GM19099 (cell line): ENCODE results near the gene ADCY5.

Experiments used
- POLR2A ChIP-seq: IDR thresholded peaks from 3 replicates; pipeline ENCODE4 v1.6.1; 2011; ENCODE audit warnings: low read depth; ENCODE audit not compliant: insufficient read length; ENCODE audit errors: extremely low read depth

ADCY5 gene

DNA sequence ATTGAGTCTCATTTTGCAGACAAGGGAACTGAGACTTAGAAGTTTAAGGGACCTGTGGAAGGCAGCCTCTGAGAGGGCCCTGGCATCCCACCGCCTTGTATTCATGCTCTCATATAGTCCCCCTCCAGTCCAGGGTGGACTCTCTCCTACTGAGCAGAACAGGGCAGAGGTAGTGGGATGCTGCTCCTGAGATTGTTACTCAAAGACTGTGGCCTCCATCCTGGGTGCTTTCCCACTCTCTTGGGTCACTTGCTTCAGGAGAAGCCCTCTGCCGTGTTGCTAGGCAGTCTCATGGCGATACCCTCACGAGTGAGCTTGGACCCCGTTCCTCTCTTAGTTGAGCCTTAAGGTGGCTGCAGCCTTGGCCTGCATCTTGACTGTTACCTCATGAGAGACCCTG is 22.2 kb upstream of the ADCY5 start:
- no peak for TF ChIP-seq POLR2A

DNA sequence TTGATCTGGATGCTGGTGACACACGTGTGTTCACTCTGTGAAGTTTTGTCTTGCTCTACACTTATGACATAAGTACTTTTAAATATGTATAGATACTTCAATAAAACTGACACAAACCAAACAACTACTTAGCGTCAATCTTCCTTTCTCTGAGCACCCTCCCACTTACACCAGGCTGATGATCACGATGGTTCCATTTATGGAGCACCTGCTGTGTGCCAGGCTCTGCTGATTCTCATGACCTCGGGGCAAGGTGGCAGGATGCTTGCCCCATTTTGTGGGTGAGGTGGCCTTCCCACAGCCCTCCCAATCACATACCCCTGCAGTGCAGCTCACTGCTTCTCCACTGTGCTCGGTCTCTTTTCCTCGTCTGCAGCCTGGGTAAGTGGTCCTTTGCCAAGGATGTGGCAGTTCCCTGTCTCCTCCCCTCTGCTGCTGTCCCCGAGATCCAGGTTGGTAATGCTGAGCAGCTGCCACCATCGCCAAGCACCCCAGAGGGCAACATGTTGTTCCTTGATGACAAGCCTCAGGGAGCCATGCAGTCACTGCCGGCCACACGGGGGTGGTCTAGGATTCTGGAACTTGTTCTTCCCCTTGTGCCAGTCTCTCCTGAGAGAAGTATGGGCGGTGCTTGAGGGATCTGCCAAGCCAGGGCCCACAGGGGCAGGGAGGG is 20.6 kb upstream of the ADCY5 start:
- TF ChIP-seq POLR2A, result no peak

DNA sequence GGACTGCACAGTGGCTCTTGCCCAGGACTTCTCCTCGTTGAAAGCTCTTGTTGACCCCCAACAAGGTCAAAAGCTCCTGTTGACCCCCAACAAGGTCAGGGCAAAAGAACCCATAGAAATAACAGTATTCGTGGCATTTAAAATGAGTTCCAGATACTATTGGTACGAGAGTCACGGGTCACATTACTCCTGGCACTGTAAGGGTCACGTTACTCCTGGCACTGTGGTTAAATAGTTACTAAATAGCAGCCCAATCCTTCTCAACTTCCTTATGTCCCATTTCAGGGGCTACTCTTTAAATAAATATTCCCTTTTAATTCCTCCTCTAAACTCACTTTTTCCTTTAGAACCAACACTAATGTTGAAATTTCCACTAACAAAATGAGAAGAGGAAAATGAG is 18.2 kb upstream of the ADCY5 start:
- no peak for TF ChIP-seq POLR2A

DNA sequence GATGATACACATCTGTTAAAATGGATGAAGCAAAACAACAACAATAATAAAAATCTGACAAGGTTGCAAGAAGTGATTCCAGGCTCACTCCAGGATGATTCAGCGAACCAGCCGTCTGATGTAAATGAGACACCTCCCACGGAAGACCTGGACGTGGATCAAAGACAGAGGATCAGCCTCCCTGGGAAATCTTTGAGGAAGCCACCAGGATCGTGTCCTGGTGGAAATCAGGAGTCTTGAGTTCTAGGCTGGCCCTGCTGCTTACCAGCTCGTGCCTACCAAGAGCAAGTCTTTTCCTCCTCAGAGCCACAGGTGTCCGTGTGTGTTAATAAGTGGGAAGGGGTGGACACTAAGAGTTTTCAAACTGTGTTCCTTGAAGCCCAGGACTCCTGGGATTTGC is 15.3 kb upstream of the ADCY5 start:
- TF ChIP-seq POLR2A, result no peak

DNA sequence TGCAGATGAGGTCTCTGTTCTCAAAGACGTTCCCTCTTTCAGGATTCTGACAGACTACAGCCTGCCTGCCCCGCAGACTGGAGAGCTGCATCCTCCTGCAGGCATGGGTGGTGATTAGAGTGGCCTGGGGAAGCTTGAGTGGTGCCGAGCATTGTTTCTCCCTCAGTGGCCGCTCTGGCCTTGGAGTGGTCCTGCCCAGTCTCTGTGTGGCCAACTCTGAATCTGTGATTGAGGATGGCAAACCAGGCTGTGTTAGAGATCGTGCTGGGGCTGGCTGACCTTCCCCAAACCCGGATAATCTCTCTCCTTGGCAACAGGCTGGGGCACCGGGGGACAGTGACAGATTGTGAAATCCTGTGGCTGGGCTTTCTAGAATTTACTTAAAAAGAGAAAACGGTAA is 11.0 kb upstream of the ADCY5 start:
- TF ChIP-seq POLR2A, result no peak

DNA sequence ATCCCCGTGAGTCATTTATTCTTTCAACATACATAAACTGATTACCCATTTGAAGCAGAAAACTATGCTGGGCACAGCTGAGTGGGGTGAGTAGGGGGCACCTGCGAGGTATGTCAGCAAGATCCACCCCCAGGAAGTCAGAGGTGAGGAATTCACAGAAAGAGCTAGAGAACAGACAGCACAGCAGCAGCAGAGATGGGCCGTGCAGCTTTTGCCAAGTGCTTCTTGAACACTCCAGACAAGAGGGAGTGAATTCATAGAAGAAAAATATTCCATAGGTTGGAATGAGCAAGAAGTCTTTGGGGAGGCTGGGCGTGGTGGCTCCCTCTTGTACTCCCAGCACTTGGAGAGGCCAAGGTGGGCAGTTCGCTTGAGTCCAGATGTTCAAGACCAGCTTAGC is 9.4 kb upstream of the ADCY5 start:
- no peak for TF ChIP-seq POLR2A

DNA sequence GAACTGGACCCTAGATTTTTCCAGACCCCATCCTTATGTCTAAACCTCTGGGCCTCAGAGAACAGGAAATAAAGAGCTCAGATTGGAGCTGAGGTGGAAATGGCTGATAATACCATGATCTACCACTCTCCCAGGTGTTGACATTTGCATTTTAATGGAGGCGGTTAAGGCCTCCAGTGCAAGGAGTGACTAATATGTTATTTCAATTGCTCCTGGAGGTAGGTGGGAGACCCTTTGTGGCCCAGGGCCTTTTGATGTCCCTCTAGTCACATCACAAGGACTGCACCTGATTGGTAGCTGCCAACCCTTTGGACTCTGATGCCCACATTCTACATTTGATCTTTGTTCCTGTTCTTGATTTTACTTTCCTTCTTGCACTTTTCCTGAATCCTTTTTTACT is 9.0 kb upstream of the ADCY5 start:
- no peak for TF ChIP-seq POLR2A

DNA sequence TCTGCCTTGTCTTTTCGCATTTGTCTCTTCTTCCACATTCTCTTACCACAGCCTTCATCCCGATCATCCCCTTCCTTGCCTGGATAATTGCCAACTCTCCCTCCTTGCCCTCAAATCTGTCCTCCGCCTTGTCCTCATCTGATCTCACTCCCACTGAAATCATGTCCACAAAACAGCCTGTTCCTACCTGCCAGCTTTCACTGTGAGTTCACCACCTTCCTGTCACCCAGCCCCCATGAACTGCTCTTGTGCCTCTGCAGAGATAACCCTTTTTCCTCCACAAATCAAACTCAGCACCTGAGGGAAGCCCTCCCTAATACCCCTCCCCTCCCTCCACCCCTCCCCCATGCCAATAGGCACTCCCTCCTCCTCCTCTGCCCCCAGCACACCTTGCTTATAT is 4.8 kb upstream of the ADCY5 start:
- no peak for TF ChIP-seq POLR2A

DNA sequence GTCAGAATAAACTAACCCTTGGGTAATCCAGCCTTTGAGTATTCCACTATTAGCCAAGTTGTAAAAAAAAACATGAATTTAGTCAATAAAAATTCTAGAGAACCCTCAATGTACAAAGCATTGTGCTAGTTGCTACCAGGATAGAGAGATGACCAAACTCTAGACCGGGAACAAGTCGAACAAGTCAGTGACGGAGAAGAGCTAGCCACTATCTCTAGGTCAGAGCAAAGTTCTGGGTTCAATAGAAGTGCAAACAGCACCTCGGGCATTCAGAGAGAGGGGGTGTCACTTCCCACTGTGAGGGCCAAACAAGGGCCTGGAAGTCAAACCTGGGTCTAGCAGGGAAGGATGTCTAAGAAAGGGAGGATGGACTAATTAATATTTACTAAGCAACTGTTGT is 2.3 kb upstream of the ADCY5 start:
- TF ChIP-seq POLR2A, result no peak

DNA sequence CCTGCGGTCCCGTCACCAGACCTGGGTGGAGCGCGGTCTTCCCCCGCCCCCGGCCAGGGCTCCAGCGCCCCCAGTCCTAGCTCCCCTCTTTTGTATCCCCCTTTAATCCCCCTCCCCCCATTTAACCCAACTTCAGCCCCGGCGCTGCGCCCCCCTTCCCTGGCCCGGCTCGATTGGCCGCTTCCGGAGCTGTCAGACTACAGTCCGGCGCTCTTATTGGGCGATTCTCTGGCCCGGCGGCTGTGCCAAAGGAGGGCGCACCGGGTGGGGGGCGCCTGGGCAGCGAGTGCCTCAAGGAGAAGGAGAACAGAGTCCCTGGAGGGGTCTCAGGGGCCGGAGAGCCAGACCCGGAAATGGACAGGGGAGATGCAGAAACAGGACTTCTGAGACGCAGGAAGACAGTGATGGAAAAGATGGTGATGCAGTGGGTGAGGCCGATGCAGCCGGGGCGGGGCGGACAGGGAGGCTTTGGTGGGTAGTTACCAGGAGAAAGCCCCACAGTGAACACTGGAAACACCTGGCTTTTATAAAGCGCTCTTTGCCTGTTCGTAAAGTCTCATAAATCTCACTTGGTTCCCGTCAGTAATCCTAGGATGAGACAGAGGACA is 1.2 kb upstream of the ADCY5 start:
- no peak for TF ChIP-seq POLR2A

DNA sequence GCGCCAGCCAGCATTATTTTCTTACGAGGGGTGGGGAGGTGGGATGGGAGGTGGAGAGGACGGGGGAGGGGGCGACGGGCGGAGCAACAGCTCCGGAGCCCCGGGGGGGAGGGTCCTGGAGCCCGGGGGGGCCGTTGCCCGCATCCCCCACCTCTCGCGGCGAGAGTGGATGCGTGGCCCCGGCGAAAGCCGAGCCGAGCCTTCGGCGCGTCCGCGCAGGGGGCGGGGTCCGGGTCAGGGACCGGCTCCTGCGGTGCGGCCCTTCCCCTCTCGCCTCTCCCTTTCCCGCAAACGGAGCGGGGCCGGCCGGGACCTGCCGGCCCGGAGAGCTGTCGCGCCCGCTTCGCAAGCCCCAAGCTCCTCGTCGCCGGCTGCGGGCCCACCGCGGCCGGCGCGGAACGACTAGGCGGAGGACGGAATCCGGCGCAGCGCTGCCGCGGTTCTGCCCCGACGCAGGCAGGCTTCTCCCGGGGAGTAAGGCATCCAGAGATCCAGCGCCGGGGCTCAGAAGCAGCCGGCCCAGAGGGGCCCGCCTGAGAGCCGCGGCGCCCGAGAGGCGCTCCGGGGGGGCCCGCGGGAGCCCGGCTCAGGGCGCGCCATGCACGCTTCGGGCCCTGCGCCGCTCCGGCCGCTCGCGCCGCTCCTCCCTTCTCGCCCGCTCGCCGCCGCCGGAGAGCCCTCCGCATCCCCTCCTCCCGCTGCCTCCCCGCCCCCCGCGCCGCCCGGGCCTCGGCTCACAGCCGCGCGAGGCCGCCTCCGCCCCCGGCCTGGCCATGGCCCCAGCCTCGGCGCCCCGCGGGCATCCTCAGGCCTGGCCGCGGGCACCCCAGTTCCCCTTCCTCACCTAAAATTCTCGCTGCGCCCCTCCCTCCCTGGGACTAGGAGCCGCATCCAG is 459 bp upstream of the ADCY5 start:
- TF ChIP-seq POLR2A, result no peak

DNA sequence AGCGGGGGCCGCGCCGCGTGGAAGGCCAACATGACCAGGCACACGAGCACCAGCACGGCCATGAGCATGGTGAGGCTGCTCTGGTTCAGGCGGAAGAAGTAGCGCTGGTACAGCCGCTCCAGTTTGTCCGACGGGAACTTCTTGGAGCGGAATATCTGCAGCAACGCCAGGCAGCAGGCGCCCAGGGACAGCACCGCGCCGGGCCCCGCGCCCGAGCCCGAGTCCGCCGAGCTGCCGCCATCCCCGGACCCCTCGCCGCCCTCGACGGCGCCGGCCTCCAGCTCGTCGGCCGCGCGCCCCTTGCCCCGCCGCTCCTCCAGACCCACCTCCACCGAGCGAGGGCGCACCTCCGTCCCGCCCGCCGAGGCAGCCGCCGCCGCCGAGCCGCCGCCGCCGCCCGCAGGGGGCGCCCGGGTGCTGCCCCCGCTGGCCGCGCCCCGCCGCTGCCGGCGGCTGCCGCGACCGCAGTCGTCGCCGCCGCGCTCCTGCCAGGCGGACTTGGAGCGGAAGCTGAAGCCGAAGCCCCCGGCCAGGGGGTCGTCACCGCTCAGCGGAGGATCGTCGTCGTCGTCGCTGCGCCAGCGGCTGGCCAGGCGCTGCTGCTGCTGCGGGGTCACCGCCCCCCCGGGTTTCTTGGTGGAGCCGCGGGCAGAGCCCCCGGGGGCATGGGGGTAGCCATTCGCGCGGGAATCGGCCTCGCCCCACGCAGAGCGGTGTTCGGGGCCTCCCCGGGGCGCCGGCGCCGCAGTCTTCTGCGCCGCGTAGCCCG is 957 bp downstream of the ADCY5 start:
- no peak for TF ChIP-seq POLR2A

DNA sequence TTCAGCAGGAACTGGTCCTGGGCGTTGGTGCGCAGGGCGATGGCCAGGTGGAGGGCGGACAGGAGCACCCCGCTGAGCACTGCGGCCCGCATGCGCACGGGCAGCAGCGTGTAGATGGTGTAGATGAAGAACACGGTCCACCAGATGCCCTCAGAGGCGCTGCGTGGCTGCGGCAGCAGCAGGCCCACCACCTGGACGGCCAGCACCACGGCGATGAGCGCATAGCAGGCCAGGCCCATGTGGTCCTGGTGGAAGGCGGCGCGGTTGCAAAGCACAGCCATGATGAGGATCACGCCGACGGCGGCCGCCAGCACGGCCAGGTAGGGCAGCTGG is 1.5 kb downstream of the ADCY5 start:
- TF ChIP-seq POLR2A, result no peak

DNA sequence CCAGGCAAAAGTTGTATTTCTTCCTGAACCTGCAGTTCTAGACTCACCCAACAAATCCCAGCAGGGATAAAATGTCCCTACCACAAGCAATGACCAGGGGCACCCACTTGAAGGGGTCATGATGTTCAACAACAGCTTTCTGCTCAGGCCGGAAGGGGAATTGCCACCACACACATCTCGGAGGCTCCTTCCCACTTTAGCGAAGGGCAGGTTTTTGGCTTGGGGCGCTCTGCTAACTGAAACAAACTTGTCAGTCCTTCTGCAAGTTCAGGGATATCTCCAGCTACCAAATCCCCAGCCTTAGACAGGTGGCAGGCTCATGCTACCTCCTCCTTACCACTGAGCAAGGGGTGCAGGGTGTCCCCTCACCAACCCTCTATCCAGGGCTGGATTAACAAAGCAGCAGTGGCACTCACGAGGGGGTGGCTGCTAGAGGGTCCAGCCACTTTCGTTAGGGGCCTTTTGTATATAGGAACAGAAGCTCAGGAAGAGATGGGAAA is 2.2 kb downstream of the ADCY5 start:
- TF ChIP-seq POLR2A, result no peak

DNA sequence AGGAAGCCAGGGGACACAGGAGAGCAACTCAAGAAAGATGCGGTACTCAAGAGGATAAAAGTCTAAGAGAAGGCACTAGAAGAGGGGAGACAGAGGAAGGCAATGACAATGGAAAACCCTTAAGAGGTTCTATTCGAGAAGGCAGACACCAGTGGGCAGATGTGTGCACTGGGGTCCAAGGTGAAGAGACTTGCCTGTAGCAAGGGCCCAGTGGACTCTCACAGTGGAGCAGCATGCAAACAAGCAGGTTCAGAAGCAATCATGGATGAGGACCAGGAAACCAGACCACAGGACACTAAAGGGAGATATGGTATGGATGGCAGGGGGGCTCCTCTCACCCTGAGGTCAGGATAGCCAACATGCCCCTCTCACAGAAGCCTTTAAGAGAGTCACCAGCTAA is 2.7 kb downstream of the ADCY5 start:
- TF ChIP-seq POLR2A, result no peak
